Measurements from ENCODE around the gene TIPIN.
A peak's percentile ranks its signal among the peaks of the same experiment; 100 is the strongest.
"Not testable (repeated sequence)": the region's sequence is repeated elsewhere in the genome, so short reads cannot be mapped to it uniquely, and the experiment has no call there.

The TIPIN gene

DNA sequence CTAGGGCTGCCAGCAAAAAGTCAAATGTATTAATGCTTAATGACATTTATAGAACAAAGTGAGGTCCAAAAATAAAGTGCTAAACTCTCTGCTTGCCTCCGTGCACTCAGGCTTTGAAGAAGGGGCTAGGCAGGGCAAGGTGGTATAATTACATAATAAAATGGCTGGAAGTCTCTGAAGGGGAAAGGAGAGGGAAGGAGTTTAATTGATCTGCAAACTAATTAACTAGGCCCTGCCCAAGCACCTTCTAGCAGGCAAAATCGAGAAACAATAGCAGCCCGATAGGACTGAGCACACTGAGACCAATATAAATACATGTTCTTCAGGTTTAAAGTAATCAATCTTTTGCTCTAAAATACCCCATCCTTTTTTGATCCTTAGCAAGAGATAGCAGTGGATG is 50.1 kb downstream of the TIPIN start:
- H4K8ac ChIP-seq (ENCODE audit: low read depth, low read length) = no peak overlapping the region
- H3K56ac ChIP-seq (ENCODE audit: low read length) = no peak overlapping the region
- H2BK5ac ChIP-seq (ENCODE audit: low read length) = no peak overlapping the region
- no peak overlapping the region for H3K4me2 ChIP-seq (ENCODE audit: low read length)
- H3K4me3 ChIP-seq (ENCODE audit: low read length) = no peak overlapping the region
- no peak overlapping the region for H2BK120ac ChIP-seq (ENCODE audit: low read depth, low read length)
- no peaks in the 10 kb centered on the region for H3K4me1 ChIP-seq (ENCODE audit: control insufficient read depth, low read depth, low read length)
- no peak overlapping the region for H4K5ac ChIP-seq (ENCODE audit: low read length)
- WGBS (ENCODE audit: extremely low coverage, insufficient coverage, low lambda C conversion rate) = no CpG with 5 or more reads among the region's 3 CpGs
- no peak for DNase-seq
- H3K18ac ChIP-seq (ENCODE audit: low read length) = no peak overlapping the region
- no peak overlapping the region for H3K4ac ChIP-seq (ENCODE audit: low read depth, low read length)
- no peak overlapping the region for H3K9ac ChIP-seq (ENCODE audit: low read length)
- no peaks in the 10 kb centered on the region for H3K27me3 ChIP-seq (ENCODE audit: insufficient read depth, low read length, poor library complexity)
- H2AK5ac ChIP-seq (ENCODE audit: low read length) = no peak overlapping the region
- no peak overlapping the region for H3K23ac ChIP-seq (ENCODE audit: low read length)
- H3K79me1 ChIP-seq (ENCODE audit: low read length) = no peaks in the 10 kb centered on the region
- no peak overlapping the region for H2BK15ac ChIP-seq (replicated peaks; ENCODE audit: low read depth)
- H3K36me3 ChIP-seq (ENCODE audit: control insufficient read depth, insufficient read depth, low read length) = peaks cover 1% of the 10 kb centered on the region
- H3K79me2 ChIP-seq (ENCODE audit: control insufficient read depth, insufficient read depth, low read length) = no peaks in the 10 kb centered on the region
- no peak overlapping the region for H3K27ac ChIP-seq (ENCODE audit: low read depth, low read length)

- DNase-seq; H3K27me3 ChIP-seq (ENCODE audit: insufficient read depth, low read length, poor library complexity); H2BK5ac ChIP-seq (ENCODE audit: low read length); H3K79me1 ChIP-seq (ENCODE audit: low read length); H3K4me2 ChIP-seq (ENCODE audit: low read length); H4K5ac ChIP-seq (ENCODE audit: low read length); H2BK120ac ChIP-seq (ENCODE audit: low read depth, low read length); H3K4me3 ChIP-seq (ENCODE audit: low read length); H4K8ac ChIP-seq (ENCODE audit: low read depth, low read length); H3K27ac ChIP-seq (ENCODE audit: low read depth, low read length); H2AK5ac ChIP-seq (ENCODE audit: low read length); H3K4ac ChIP-seq (ENCODE audit: low read depth, low read length); H2BK15ac ChIP-seq (replicated peaks; ENCODE audit: low read depth); H3K23ac ChIP-seq (ENCODE audit: low read length); H3K56ac ChIP-seq (ENCODE audit: low read length); H3K36me3 ChIP-seq (ENCODE audit: control insufficient read depth, insufficient read depth, low read length); H3K4me1 ChIP-seq (ENCODE audit: control insufficient read depth, low read depth, low read length); H3K18ac ChIP-seq (ENCODE audit: low read length); H3K79me2 ChIP-seq (ENCODE audit: control insufficient read depth, insufficient read depth, low read length); H3K9ac ChIP-seq (ENCODE audit: low read length): not testable (repeated sequence)
- WGBS (ENCODE audit: extremely low coverage, insufficient coverage, low lambda C conversion rate) = no CpG with 5 or more reads among the region's 10 CpGs
Observed at GRCh38 chr15:66304425-66304824, 52.1 kb downstream of the TIPIN start.

DNA sequence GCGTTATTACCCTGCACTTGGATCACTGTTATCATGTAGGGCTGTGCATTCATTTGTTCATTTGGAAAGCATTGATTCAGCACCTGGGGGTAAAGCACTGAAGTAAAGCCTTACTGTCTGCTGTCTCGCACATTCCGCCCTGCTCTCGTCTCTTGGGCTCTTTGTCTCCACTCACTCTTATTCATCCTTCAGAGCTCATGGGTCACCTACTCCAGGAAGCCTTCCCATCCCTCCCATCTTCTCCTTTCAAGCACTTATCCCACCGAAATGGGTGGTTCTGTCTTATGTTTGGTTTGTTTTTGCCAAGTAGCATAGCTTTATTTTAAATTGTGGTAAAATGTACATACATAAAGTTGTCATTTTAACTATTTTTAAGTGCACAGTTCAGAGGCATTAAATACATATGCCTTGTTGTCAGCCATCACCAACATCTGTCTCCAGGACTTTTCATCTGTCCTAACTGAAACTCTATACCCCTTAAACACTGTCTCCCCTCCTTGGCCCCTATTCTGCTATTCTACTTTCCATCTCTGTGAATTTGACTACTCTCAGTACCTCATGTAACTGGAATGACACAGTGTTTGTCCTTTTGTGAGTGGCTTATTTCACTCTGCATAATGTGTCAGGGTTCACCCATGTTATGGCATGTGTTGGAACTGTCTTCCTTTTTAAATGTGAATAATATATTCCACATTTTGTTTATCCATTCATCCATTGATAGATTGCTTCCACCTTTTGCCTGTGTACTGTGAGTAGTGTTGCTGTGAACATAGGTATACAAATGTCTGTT is 53.8 kb downstream of the TIPIN start:
- no peak for DNase-seq
- H4K5ac ChIP-seq (ENCODE audit: low read length) = no peak overlapping the region
- H2AK5ac ChIP-seq (ENCODE audit: low read length) = no peak overlapping the region
- H2BK5ac ChIP-seq (ENCODE audit: low read length) = no peak overlapping the region
- H3K4me1 ChIP-seq (ENCODE audit: control insufficient read depth, low read depth, low read length) = peaks cover 3% of the 10 kb centered on the region
- H3K56ac ChIP-seq (ENCODE audit: low read length) = no peak overlapping the region
- no peak overlapping the region for H3K4me2 ChIP-seq (ENCODE audit: low read length)
- no peak overlapping the region for H3K18ac ChIP-seq (ENCODE audit: low read length)
- no peaks in the 10 kb centered on the region for H3K79me1 ChIP-seq (ENCODE audit: low read length)
- no CpG with 5 or more reads among the region's 5 CpGs for WGBS (ENCODE audit: extremely low coverage, insufficient coverage, low lambda C conversion rate)
- H3K9ac ChIP-seq (ENCODE audit: low read length) = no peak overlapping the region
- H3K23ac ChIP-seq (ENCODE audit: low read length) = no peak overlapping the region
- H2BK120ac ChIP-seq (ENCODE audit: low read depth, low read length) = no peak overlapping the region
- H3K4me3 ChIP-seq (ENCODE audit: low read length) = no peak overlapping the region
- H3K36me3 ChIP-seq (ENCODE audit: control insufficient read depth, insufficient read depth, low read length) = peaks cover 1% of the 10 kb centered on the region
- no peak overlapping the region for H4K8ac ChIP-seq (ENCODE audit: low read depth, low read length)
- H3K27ac ChIP-seq (ENCODE audit: low read depth, low read length) = no peak overlapping the region
- H3K27me3 ChIP-seq (ENCODE audit: insufficient read depth, low read length, poor library complexity) = no peaks in the 10 kb centered on the region
- H3K4ac ChIP-seq (ENCODE audit: low read depth, low read length) = no peak overlapping the region
- H3K79me2 ChIP-seq (ENCODE audit: control insufficient read depth, insufficient read depth, low read length) = no peaks in the 10 kb centered on the region
- H2BK15ac ChIP-seq (replicated peaks; ENCODE audit: low read depth) = no peak overlapping the region

DNA sequence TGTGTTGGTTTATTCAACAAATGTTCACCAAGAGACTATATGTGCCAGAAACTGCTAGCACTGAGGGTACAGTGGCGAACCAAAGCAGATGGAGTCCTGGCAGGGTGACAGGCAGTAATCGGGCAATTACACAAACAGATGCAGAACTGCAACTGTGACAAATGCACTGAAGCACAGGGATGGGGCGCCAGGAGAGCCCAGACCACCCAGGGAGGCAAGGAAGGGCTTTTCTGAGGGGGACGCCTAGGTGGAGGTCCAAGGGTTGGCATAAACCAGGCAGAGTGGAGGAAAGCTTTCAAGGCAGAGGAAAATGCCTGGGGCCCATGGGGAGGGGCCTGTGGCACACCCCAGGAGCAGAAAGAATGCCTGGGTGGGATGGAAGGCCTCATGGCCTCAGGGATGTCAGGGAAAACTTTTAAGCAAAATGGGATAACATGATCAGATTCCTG is 57.7 kb downstream of the TIPIN start:
- Histone ChIP-seq H3K9ac (ENCODE audit: low read length) (no peak overlapping the region), H3K36me3 (ENCODE audit: control insufficient read depth, insufficient read depth, low read length) (no peaks in the 10 kb centered on the region), H2BK120ac (ENCODE audit: low read depth, low read length) (no peak overlapping the region), H3K27me3 (ENCODE audit: insufficient read depth, low read length, poor library complexity) (no peaks in the 10 kb centered on the region), H4K5ac (ENCODE audit: low read length) (no peak overlapping the region), H3K27ac (ENCODE audit: low read depth, low read length) (no peak overlapping the region), H3K18ac (ENCODE audit: low read length) (no peak overlapping the region), H3K4ac (ENCODE audit: low read depth, low read length) (no peak overlapping the region), H3K56ac (ENCODE audit: low read length) (peak overlapping the region; percentile 44), H3K4me1 (ENCODE audit: control insufficient read depth, low read depth, low read length) (peaks cover 10% of the 10 kb centered on the region), H2BK15ac (replicated peaks; ENCODE audit: low read depth) (no peak overlapping the region), H3K79me2 (ENCODE audit: control insufficient read depth, insufficient read depth, low read length) (no peaks in the 10 kb centered on the region), H4K8ac (ENCODE audit: low read depth, low read length) (no peak overlapping the region), H3K23ac (ENCODE audit: low read length) (no peak overlapping the region), H3K4me2 (ENCODE audit: low read length) (no peak overlapping the region), H2AK5ac (ENCODE audit: low read length) (no peak overlapping the region), H3K79me1 (ENCODE audit: low read length) (no peaks in the 10 kb centered on the region), H3K4me3 (ENCODE audit: low read length) (no peak overlapping the region), H2BK5ac (ENCODE audit: low read length) (no peak overlapping the region)
- WGBS (ENCODE audit: extremely low coverage, insufficient coverage, low lambda C conversion rate) = no CpG with 5 or more reads among the region's 4 CpGs
- peak; percentile 69 for DNase-seq

- no CpG with 5 or more reads among the region's 5 CpGs for WGBS (ENCODE audit: extremely low coverage, insufficient coverage, low lambda C conversion rate)
- H2AK5ac ChIP-seq (ENCODE audit: low read length) = no peak overlapping the region
- H3K79me1 ChIP-seq (ENCODE audit: low read length) = no peaks in the 10 kb centered on the region
- DNase-seq = no peak
- no peaks in the 10 kb centered on the region for H3K27me3 ChIP-seq (ENCODE audit: insufficient read depth, low read length, poor library complexity)
- no peak overlapping the region for H3K4me2 ChIP-seq (ENCODE audit: low read length)
- H3K4me1 ChIP-seq (ENCODE audit: control insufficient read depth, low read depth, low read length) = peaks cover 10% of the 10 kb centered on the region
- H2BK120ac ChIP-seq (ENCODE audit: low read depth, low read length) = no peak overlapping the region
- no peak overlapping the region for H3K18ac ChIP-seq (ENCODE audit: low read length)
- H3K4ac ChIP-seq (ENCODE audit: low read depth, low read length) = no peak overlapping the region
- no peak overlapping the region for H3K56ac ChIP-seq (ENCODE audit: low read length)
- no peak overlapping the region for H4K8ac ChIP-seq (ENCODE audit: low read depth, low read length)
- H2BK15ac ChIP-seq (replicated peaks; ENCODE audit: low read depth) = no peak overlapping the region
- H3K79me2 ChIP-seq (ENCODE audit: control insufficient read depth, insufficient read depth, low read length) = no peaks in the 10 kb centered on the region
- no peak overlapping the region for H3K27ac ChIP-seq (ENCODE audit: low read depth, low read length)
- no peak overlapping the region for H3K23ac ChIP-seq (ENCODE audit: low read length)
- no peaks in the 10 kb centered on the region for H3K36me3 ChIP-seq (ENCODE audit: control insufficient read depth, insufficient read depth, low read length)
- no peak overlapping the region for H2BK5ac ChIP-seq (ENCODE audit: low read length)
- no peak overlapping the region for H3K9ac ChIP-seq (ENCODE audit: low read length)
- no peak overlapping the region for H3K4me3 ChIP-seq (ENCODE audit: low read length)
- no peak overlapping the region for H4K5ac ChIP-seq (ENCODE audit: low read length)
Observed at GRCh38 chr15:66296186-66296585, 60.3 kb downstream of the TIPIN start.

DNA sequence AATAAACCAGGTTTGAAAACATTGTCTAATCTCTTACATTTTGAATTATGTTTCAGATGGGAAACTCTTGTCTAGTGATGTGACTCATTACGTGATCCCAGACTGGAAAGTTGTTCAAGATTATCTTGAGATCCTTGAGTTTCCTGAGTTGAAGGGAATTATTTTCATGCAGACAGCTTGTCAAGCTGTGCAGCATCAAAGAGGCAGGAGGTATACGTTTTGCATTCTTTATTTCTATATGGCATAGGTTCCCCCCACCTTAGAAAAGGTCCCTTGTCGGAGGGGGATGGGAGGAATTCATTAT is 61.6 kb downstream of the TIPIN start:
- Histone ChIP-seq H3K56ac (ENCODE audit: low read length) (peak overlapping the region; percentile 44), H3K4me3 (ENCODE audit: low read length) (no peak overlapping the region), H2BK5ac (ENCODE audit: low read length) (no peak overlapping the region), H2BK15ac (replicated peaks; ENCODE audit: low read depth) (no peak overlapping the region), H4K5ac (ENCODE audit: low read length) (no peak overlapping the region), H3K23ac (ENCODE audit: low read length) (no peak overlapping the region), H2BK120ac (ENCODE audit: low read depth, low read length) (no peak overlapping the region), H2AK5ac (ENCODE audit: low read length) (no peak overlapping the region), H3K27ac (ENCODE audit: low read depth, low read length) (no peak overlapping the region), H3K27me3 (ENCODE audit: insufficient read depth, low read length, poor library complexity) (no peaks in the 10 kb centered on the region), H3K79me2 (ENCODE audit: control insufficient read depth, insufficient read depth, low read length) (no peaks in the 10 kb centered on the region), H4K8ac (ENCODE audit: low read depth, low read length) (no peak overlapping the region), H3K36me3 (ENCODE audit: control insufficient read depth, insufficient read depth, low read length) (no peaks in the 10 kb centered on the region), H3K4me1 (ENCODE audit: control insufficient read depth, low read depth, low read length) (peaks cover 10% of the 10 kb centered on the region), H3K79me1 (ENCODE audit: low read length) (no peaks in the 10 kb centered on the region), H3K18ac (ENCODE audit: low read length) (no peak overlapping the region), H3K9ac (ENCODE audit: low read length) (peak overlapping the region; percentile 21), H3K4ac (ENCODE audit: low read depth, low read length) (no peak overlapping the region), H3K4me2 (ENCODE audit: low read length) (no peak overlapping the region)
- no CpG with 5 or more reads among the region's 3 CpGs for WGBS (ENCODE audit: extremely low coverage, insufficient coverage, low lambda C conversion rate)
- peak; percentile 2 for DNase-seq
